ENCODE measurements around the gene PAXX. TPM values are rescaled to one million over a fixed set of nuclear protein-coding genes. Genes with fewer than 3 reads are reported as not detected.

Gene PAXX
- total RNA-seq, 1 donor from 2014 or later, result 50.7 TPM

- TF ChIP-seq CTCF (IDR thresholded peaks at IDR 0.05; ENCODE audit: partially characterized antibody, unreplicated experiment), result no peak
- H3K4me1 Mint-ChIP-seq (ENCODE audit: low read depth, unreplicated experiment), result peaks cover 2% of the 10 kb centered on the region
- peaks cover 3% of the 10 kb centered on the region for H3K27me3 Mint-ChIP-seq (ENCODE audit: unreplicated experiment)
- no peak overlapping the region for H3K27ac Mint-ChIP-seq (ENCODE audit: unreplicated experiment)
- H3K4me3 Mint-ChIP-seq (ENCODE audit: unreplicated experiment), result no peak overlapping the region
- peaks cover 2% of the 10 kb centered on the region for H3K9me3 Mint-ChIP-seq (ENCODE audit: unreplicated experiment)
- no peaks in the 10 kb centered on the region for H3K36me3 Mint-ChIP-seq (ENCODE audit: unreplicated experiment)
- DNase-seq, result no peak
Observed at GRCh38 chr9:137009217-137009616, 17.0 kb downstream of the PAXX start.

GRCh38 chr9:137009938-137010732, 17.9 kb downstream of the PAXX start:
- Mint-ChIP-seq H3K4me3 (ENCODE audit: unreplicated experiment) (no peak overlapping the region), H3K9me3 (ENCODE audit: unreplicated experiment) (no peaks in the 10 kb centered on the region)

GRCh38 chr9:137011156-137011555, 18.9 kb downstream of the PAXX start:
- no peak for TF ChIP-seq CTCF (IDR thresholded peaks at IDR 0.05; ENCODE audit: partially characterized antibody, unreplicated experiment)
- no peak overlapping the region for H3K4me3 Mint-ChIP-seq (ENCODE audit: unreplicated experiment)
- DNase-seq, result no peak
- H3K4me1 Mint-ChIP-seq (ENCODE audit: low read depth, unreplicated experiment), result peaks cover under 1% of the 10 kb centered on the region
- peaks cover 1% of the 10 kb centered on the region for H3K9me3 Mint-ChIP-seq (ENCODE audit: unreplicated experiment)
- H3K27ac Mint-ChIP-seq (ENCODE audit: unreplicated experiment), result no peak overlapping the region
- no peaks in the 10 kb centered on the region for H3K36me3 Mint-ChIP-seq (ENCODE audit: unreplicated experiment)
- H3K27me3 Mint-ChIP-seq (ENCODE audit: unreplicated experiment), result peaks cover under 1% of the 10 kb centered on the region

More at GRCh38 chr9:137009938-137010732, 17.9 kb downstream of the PAXX start:
- Mint-ChIP-seq H3K4me1 (ENCODE audit: low read depth, unreplicated experiment) (peaks cover 2% of the 10 kb centered on the region), H3K27ac (ENCODE audit: unreplicated experiment) (no peak overlapping the region), H3K36me3 (ENCODE audit: unreplicated experiment) (no peaks in the 10 kb centered on the region), H3K27me3 (ENCODE audit: unreplicated experiment) (peaks cover 3% of the 10 kb centered on the region)
- no peak for TF ChIP-seq CTCF (IDR thresholded peaks at IDR 0.05; ENCODE audit: partially characterized antibody, unreplicated experiment)
- DNase-seq, result no peak

DNA sequence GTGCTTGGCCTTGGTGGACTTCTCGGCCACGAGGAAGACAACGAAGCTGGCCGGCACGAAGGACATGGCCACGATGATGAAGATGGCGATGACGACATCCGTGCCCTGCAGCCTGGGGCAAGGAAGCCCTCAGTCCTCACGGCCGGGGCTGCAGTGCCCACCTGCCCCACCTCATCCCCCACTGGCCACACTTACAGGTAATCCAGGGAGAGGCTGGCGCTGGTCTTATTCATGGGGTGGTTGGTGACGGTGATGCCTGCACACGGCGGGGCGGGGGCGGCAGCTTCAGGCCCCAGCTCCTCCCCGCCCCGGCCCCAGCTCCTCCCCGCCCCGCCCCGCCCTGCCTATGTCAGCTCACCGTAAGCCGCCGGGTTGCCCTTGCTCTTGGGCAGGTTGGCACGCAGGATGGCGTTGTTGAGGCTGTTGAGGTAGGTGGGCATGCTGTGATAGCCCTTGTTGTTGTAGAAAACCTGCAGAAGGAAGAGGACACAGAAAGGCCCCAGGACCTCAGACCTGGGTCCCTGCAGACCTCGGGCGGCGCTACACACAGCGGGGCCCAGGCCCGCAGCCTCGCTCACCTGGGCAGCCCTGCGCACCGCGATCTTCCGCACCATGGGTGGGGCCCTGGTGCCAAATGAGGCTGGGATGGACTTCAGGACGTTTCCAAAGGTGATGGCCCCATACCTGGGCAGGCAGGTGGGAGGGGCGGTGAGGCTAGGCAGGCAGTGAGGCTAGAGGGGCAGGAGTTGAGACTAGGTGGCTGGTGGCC, 19.9 kb downstream of the PAXX start:
- Mint-ChIP-seq H3K36me3 (ENCODE audit: unreplicated experiment) (no peaks in the 10 kb centered on the region), H3K27ac (ENCODE audit: unreplicated experiment) (no peak overlapping the region), H3K4me3 (ENCODE audit: unreplicated experiment) (no peak overlapping the region), H3K9me3 (ENCODE audit: unreplicated experiment) (peaks cover 1% of the 10 kb centered on the region), H3K27me3 (ENCODE audit: unreplicated experiment) (peaks cover 3% of the 10 kb centered on the region), H3K4me1 (ENCODE audit: low read depth, unreplicated experiment) (no peaks in the 10 kb centered on the region)
- TF ChIP-seq CTCF (IDR thresholded peaks at IDR 0.05; ENCODE audit: partially characterized antibody, unreplicated experiment), result no peak
- no peak for DNase-seq
